Myocyte (in vitro differentiated cells): ENCODE measurements around the gene AHNAK2. TPM values are rescaled to one million over a fixed set of nuclear protein-coding genes. Genes with fewer than 3 reads are reported as not detected.

ENCODE experiments used
- DNase-seq: peaks from one replicate; pipeline ENCODE4 v3.0.0-alpha.2; 2012; ENCODE audit warnings: low read depth
- total RNA-seq: library from RNA; depleted of rRNA; stranded (reverse); fragments of >200 nt; gene quantifications from 2 replicates; pipeline ENCODE4 v1.2.3, GENCODE V29; 2014

Gene AHNAK2
- total RNA-seq, 1 donor from 2014 or later: 150 TPM

GRCh38 chr14:105012171-105012985 is 34.2 kb upstream of the AHNAK2 start:
- DNase-seq: no peak

- no peak for DNase-seq
These were observed 33.3 kb upstream of the AHNAK2 start for GRCh38 chr14:105011312-105011990.

GRCh38 chr14:105010891-105011291 is 32.7 kb upstream of the AHNAK2 start:
- no peak for DNase-seq

- DNase-seq: no peak
These were observed 31.9 kb upstream of the AHNAK2 start for GRCh38 chr14:105010106-105010505.

GRCh38 chr14:105007593-105008264 is 29.6 kb upstream of the AHNAK2 start:
- DNase-seq: no peak

GRCh38 chr14:105006831-105007592 is 28.8 kb upstream of the AHNAK2 start:
- no peak for DNase-seq

GRCh38 chr14:105005929-105006830 is 28.0 kb upstream of the AHNAK2 start:
- no peak for DNase-seq

- DNase-seq: no peak
These were observed 27.3 kb upstream of the AHNAK2 start for GRCh38 chr14:105005329-105005928.

- DNase-seq: peak; percentile 49
These were observed 21.2 kb upstream of the AHNAK2 start for GRCh38 chr14:104999361-104999760.

GRCh38 chr14:104998801-104999200 is 20.6 kb upstream of the AHNAK2 start:
- no peak for DNase-seq

- DNase-seq: no peak
These were observed 18.3 kb upstream of the AHNAK2 start for GRCh38 chr14:104996483-104996882.

GRCh38 chr14:104996032-104996431 is 17.9 kb upstream of the AHNAK2 start:
- no peak for DNase-seq

GRCh38 chr14:104994978-104995377 is 16.8 kb upstream of the AHNAK2 start:
- peak; percentile 58 for DNase-seq

GRCh38 chr14:104993808-104994591 is 15.8 kb upstream of the AHNAK2 start:
- DNase-seq: peak; percentile 93

GRCh38 chr14:104993306-104993705 is 15.1 kb upstream of the AHNAK2 start:
- no peak for DNase-seq

- no peak for DNase-seq
These were observed 14.3 kb upstream of the AHNAK2 start for GRCh38 chr14:104992501-104992900.

- DNase-seq: no peak
These were observed 13.7 kb upstream of the AHNAK2 start for GRCh38 chr14:104991896-104992230.

GRCh38 chr14:104989951-104990303 is 11.8 kb upstream of the AHNAK2 start:
- DNase-seq: no peak

- DNase-seq: no peak
These were observed 11.2 kb upstream of the AHNAK2 start for GRCh38 chr14:104989236-104989950.
